SU-DHL-6 (cell line): ENCODE measurements around the gene APCDD1.

Experiments
- EZH2phosphoT487 ChIP-seq: fragments of 200-600 bp; sonication (generic), shearing (Covaris generic); conservative IDR thresholded peaks from 2 replicates; pipeline ENCODE4 v1.6.1; 2018; ENCODE audit warnings: mild to moderate bottlenecking, antibody characterized with exemption, low read length, moderate library complexity, mixed read lengths
- TF ChIP-seq, protein P1 (sequence below): fragments of 200-600 bp; sonication (generic); IDR thresholded peaks from one replicate; pipeline ENCODE4 v1.5.1; 2017; ENCODE audit warnings: antibody characterized with exemption, mild to moderate bottlenecking, low read length, moderate library complexity; ENCODE audit not compliant: insufficient read depth, poor library complexity, severe bottlenecking

DNA sequence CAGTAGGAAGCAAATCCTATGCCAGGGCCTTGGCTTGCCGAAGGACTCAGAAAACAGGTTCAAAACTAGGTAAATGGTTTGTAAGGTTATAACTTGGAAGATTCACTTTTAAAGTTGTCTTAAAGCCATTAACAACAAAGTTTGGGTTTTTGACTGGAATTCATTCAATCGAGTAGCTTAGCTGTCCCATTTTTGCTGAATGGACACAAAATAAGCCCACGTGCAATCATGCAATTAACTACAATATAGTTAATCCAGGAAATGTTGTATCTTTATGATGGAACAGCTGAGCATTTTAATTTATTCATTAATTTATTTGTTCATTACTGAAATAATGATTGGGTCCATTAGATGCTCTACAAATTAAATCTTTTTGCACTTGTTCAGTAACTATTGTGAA lies 18.3 kb upstream of the APCDD1 start:
- TF ChIP-seq, protein P1, sequence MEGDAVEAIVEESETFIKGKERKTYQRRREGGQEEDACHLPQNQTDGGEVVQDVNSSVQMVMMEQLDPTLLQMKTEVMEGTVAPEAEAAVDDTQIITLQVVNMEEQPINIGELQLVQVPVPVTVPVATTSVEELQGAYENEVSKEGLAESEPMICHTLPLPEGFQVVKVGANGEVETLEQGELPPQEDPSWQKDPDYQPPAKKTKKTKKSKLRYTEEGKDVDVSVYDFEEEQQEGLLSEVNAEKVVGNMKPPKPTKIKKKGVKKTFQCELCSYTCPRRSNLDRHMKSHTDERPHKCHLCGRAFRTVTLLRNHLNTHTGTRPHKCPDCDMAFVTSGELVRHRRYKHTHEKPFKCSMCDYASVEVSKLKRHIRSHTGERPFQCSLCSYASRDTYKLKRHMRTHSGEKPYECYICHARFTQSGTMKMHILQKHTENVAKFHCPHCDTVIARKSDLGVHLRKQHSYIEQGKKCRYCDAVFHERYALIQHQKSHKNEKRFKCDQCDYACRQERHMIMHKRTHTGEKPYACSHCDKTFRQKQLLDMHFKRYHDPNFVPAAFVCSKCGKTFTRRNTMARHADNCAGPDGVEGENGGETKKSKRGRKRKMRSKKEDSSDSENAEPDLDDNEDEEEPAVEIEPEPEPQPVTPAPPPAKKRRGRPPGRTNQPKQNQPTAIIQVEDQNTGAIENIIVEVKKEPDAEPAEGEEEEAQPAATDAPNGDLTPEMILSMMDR, result no peak
- TF ChIP-seq EZH2phosphoT487, result no peak
